BJ (cell line): ENCODE data around the gene CBLN3. TPM values are rescaled to one million over a fixed set of nuclear protein-coding genes. Genes with fewer than 3 reads are reported as not detected.

Source experiments
- CTCF ChIA-PET: fragments of 350-600 bp; formaldehyde crosslinking; extraction: SDS; loops from one replicate; lab custom pipeline; 2021; ENCODE audit warnings: antibody characterized with exemption, inconsistent platforms; lab: Yijun Ruan, JAX
- POLR2A ChIA-PET: fragments of 300-600 bp; sonication (Branson Sonifier 250); formaldehyde crosslinking; extraction: SDS; loops from one replicate; lab custom pipeline; 2021; ENCODE audit warnings: antibody characterized with exemption; lab: Charles Lee
- DNase-seq: peaks from one replicate; pipeline ENCODE4 v3.0.0-alpha.2; 2011; ENCODE audit warnings: low read depth
- H3K27me3 ChIP-seq: 2 replicates; pipeline ENCODE4 v1.6.0; 2011; ENCODE audit warnings: low read length; ENCODE audit not compliant: control insufficient read depth, insufficient read depth
- H3K36me3 ChIP-seq: 2 replicates; pipeline ENCODE4 v1.5.1; 2011; ENCODE audit warnings: low read length; ENCODE audit not compliant: control insufficient read depth, insufficient read depth
- H3K4me3 ChIP-seq: 2 replicates; pipeline ENCODE4 v1.5.1; 2011; ENCODE audit warnings: low read depth, mild to moderate bottlenecking, control low read depth, low read length
- polyA plus RNA-seq: library from polyadenylated mRNA; depleted of rRNA; stranded (reverse); fragments of >200 nt; gene quantifications from 2 replicates; pipeline ENCODE4 v1.2.3, GENCODE V29; 2011
- TF ChIP-seq, protein P1 (sequence below): IDR thresholded peaks from 2 replicates; pipeline ENCODE4 v1.5.1; 2011; ENCODE audit warnings: low read depth, mild to moderate bottlenecking, control low read depth, inconsistent platforms, low read length, moderate library complexity; ENCODE audit not compliant: insufficient read depth

CBLN3 gene
- polyA plus RNA-seq, 1 experiment = 8.6 TPM

DNA sequence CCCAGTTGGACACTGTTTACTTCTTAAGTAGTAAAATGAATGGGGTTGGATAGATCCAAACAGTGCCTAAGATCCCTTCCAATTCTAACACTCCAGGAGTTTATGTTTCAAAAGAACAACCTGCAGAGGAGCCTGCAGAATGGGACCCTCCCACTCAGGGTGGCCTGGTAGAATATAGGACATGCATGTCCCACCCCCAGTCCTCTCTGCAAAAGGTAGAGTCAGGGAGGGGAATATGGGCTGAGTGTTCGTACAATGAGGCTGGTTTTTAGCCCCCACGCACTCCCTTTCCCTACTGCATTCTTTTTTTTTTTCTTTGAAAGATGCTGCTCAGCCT is 42.5 kb downstream of the CBLN3 start:
- TF ChIP-seq, protein P1, sequence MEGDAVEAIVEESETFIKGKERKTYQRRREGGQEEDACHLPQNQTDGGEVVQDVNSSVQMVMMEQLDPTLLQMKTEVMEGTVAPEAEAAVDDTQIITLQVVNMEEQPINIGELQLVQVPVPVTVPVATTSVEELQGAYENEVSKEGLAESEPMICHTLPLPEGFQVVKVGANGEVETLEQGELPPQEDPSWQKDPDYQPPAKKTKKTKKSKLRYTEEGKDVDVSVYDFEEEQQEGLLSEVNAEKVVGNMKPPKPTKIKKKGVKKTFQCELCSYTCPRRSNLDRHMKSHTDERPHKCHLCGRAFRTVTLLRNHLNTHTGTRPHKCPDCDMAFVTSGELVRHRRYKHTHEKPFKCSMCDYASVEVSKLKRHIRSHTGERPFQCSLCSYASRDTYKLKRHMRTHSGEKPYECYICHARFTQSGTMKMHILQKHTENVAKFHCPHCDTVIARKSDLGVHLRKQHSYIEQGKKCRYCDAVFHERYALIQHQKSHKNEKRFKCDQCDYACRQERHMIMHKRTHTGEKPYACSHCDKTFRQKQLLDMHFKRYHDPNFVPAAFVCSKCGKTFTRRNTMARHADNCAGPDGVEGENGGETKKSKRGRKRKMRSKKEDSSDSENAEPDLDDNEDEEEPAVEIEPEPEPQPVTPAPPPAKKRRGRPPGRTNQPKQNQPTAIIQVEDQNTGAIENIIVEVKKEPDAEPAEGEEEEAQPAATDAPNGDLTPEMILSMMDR = no peak
- peaks cover 3% of the 10 kb centered on the region for H3K27me3 ChIP-seq
- no peak overlapping the region for H3K4me3 ChIP-seq
- CTCF ChIA-PET = interaction anchor here (1.9 to 3.0 kb wide), 2 partner anchors 45 to 53 kb away, joined by 5 to 10 read pairs; no protein-coding TSS in a partner anchor
- H3K36me3 ChIP-seq = no peaks in the 10 kb centered on the region
- POLR2A ChIA-PET = no interaction called here
- DNase-seq = no peak

DNA sequence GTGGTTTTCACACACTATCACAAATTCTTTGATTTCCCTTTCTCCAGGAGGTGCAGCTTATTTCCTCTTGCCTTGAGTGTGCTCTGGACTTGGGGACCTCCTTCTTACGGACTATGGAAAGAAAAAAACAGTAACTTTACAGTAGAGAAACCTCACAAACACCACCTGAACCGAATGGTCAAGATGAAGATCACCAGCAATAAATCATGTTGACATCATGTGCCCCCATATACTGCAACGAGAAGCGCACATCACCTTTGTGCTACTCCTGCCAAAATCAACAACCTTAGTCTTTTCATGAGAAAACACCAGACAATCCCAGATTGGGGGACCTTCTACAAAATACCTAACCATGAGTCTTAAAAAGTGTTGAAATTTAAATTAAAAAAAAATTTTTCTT is 43.9 kb downstream of the CBLN3 start:
- peaks cover 3% of the 10 kb centered on the region for H3K27me3 ChIP-seq
- CTCF ChIA-PET = interaction anchor here (1.1 to 1.4 kb wide), 2 partner anchors 11 to 26 kb away, joined by 3 read pairs; no protein-coding TSS in a partner anchor
- H3K36me3 ChIP-seq = no peaks in the 10 kb centered on the region
- DNase-seq = no peak
- TF ChIP-seq, protein P1 = no peak
- no peak overlapping the region for H3K4me3 ChIP-seq
- POLR2A ChIA-PET = no interaction called here

DNA sequence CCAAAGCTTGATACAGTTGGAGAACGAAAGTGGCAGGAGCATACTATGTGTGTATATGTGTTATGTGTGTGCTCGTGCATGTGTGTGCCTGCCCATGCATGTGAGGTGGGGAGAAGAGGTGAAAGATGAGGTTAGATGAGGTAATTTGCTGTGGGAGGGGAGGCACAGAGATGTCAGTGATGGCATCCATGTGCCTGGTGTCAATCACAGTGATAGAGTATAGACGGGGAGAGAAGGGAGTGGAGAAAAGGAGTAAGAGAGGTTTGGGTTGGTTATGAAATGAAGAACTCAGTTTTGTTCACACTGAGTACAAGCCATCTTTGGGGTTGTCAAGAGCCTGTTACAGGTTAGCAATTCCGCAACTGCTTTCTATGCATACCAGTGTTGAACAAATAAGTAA is 45.3 kb downstream of the CBLN3 start:
- ChIA-PET CTCF (interaction anchor here (1.1 to 2.1 kb wide), 2 partner anchors 11 to 48 kb away, joined by 3 to 6 read pairs; no protein-coding TSS in a partner anchor), POLR2A (no interaction called here)
- TF ChIP-seq, protein P1 = no peak
- H3K27me3 ChIP-seq = peaks cover 3% of the 10 kb centered on the region
- H3K4me3 ChIP-seq = no peak overlapping the region
- no peak for DNase-seq
- no peaks in the 10 kb centered on the region for H3K36me3 ChIP-seq

DNA sequence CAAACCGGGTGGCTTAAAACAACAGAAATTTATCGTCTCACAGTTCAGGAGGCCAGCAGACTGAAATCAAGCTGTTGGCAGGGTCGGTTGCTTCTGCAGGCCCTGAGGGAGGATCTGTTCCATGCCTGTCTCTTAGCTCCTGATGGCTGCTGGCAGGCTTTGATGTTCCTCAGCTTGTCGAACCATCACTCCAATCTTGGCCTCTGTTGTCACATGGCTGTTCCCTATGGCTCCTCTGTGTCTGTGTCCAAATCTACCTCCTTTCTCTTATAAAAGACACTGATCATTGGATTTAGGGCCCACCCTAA is 47.5 kb downstream of the CBLN3 start:
- Histone ChIP-seq H3K27me3 (peaks cover 1% of the 10 kb centered on the region; the same call in 1 of the 2 replicates), H3K36me3 (peaks cover 7% of the 10 kb centered on the region), H3K4me3 (no peak overlapping the region)
- no peak for DNase-seq
- POLR2A ChIA-PET = interaction anchor here (0.7 kb wide), 1 partner anchor 49 kb away, joined by 3 read pairs; no protein-coding TSS in a partner anchor
- TF ChIP-seq, protein P1 = no peak
- CTCF ChIA-PET = interaction anchor here (1.2 to 2.0 kb wide), 4 partner anchors 12 to 50 kb away, joined by 4 to 5 read pairs (median 4); no protein-coding TSS in a partner anchor

DNA sequence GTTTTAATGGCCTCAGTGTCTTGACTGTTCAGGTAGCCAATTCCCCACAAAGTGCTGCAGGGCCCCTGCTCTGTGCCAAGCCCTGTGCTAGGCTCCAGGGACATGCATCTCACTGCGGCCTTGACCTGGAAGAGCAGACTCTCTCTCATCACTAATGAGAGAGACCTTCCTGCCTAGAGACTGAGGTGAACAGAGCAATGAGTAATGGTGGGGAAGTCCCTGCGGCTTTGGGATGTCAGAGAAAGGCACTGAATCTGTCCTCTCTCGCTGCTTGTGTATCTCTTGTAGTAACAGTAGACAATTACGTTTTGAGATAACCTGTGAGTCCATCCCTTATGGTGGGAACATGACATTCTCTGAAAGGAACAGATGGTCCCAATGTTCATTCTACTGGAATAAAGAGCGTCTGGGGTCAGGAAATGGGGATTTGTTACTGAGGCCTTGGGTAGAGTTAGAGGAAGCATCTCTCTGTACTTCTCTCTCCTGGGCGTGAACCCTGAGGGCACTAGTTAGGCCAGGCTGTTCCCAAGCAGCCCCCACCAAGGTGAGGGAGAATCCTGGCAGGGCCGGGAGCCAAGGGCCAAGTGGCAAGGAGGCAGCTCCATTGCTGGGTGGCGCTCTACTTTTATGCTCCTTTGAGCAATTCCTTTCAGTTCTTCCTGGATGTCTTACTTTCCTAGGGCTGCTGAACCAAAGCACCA is 48.0 kb downstream of the CBLN3 start:
- Histone ChIP-seq H3K4me3 (no peak overlapping the region), H3K36me3 (peaks cover 12% of the 10 kb centered on the region), H3K27me3 (0 out of 2 replicates have a peak, but pooled peaks cover under 1% of the 10 kb centered on the region)
- TF ChIP-seq, protein P1 = no peak
- ChIA-PET POLR2A (interaction anchor here (0.7 kb wide), 1 partner anchor 48 kb away, joined by 3 read pairs; no protein-coding TSS in a partner anchor), CTCF (interaction anchor here (1.2 to 2.0 kb wide), 4 partner anchors 11 to 50 kb away, joined by 4 to 5 read pairs (median 4); no protein-coding TSS in a partner anchor)
- DNase-seq = no peak
